GM18502 (cell line): ENCODE data around the gene ZCCHC24.
A peak's percentile ranks its signal among the peaks of the same experiment; 100 is the strongest.

Experiments used
- ATAC-seq: cut with Tn5 transposase; IDR thresholded peaks from one replicate; pipeline ENCODE4 v1.9.1; 2021; ENCODE audit warnings: mild to moderate bottlenecking; ENCODE audit not compliant: unreplicated experiment, poor library complexity

The ZCCHC24 gene

DNA sequence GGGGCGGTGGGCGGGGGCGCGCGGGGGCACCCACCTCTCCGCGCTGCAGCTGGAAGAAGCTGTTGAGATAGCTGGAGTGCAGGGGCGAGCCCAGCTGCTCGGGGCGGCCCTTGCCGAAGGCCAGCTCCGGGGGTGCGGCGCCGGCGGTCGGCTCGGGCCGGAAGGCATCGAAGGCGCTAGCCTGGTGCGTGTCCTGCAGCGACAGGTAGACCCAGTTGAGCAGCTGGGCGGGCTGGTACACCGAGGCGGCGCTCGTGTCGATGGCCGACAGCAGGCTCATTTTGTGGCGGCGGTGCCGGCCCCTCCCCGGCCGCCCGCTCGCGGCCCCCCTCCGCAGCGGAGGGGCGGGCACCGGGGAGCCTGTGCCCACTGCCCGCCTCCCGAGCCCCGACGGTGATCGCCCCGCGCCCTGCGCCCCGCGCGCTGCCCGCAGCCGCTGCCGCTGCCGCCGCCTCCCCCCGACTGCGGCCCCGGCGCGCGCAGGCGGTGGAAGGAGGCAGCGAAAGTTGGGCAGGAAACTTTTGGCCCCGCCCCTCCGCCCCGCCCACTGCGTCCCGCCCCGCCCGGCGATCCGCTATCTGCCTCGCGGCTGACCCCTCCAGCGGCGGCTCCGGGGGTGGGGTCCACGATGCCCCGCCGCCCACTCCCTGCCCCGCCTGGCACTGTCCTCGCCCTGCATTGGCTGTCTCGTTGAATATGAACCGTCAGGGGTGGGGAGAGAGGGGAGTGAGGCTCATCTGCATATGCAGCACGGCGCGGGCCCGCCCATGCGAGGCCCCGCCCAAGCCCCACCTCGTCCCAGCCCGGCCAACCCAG lies at the start of gene ZCCHC24:
ZCCHC24 (minus strand) TSS at position 464 of the 816 bp plus-strand sequence; CDS start at position 280, 184 bp downstream.
- ATAC-seq = peak; percentile 98

- ATAC-seq = no peak
Observed at GRCh38 chr10:79493806-79494205, 48.4 kb upstream of the ZCCHC24 start.

GRCh38 chr10:79492839-79493238 lies 47.4 kb upstream of the ZCCHC24 start:
- ATAC-seq = no peak

DNA sequence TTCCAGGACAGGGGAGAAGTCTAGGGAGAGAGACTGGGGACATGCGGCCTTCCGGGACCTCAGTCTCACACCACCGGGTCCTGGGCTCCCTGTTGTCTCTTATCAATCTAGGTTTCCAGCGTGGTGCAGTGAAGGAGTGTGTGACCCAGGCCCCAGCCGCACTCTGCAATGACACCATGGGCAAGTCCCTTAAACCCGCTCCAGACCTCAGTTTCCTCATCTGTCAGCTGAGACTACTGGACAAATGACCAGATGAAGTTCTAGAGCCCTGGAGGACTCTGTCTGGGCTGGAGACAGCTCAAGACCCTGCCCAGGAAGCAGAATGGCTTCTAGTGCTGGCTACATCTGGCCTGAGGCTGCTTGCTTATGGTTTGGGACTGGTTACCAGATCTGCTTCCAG lies 46.8 kb upstream of the ZCCHC24 start:
- ATAC-seq = no peak

DNA sequence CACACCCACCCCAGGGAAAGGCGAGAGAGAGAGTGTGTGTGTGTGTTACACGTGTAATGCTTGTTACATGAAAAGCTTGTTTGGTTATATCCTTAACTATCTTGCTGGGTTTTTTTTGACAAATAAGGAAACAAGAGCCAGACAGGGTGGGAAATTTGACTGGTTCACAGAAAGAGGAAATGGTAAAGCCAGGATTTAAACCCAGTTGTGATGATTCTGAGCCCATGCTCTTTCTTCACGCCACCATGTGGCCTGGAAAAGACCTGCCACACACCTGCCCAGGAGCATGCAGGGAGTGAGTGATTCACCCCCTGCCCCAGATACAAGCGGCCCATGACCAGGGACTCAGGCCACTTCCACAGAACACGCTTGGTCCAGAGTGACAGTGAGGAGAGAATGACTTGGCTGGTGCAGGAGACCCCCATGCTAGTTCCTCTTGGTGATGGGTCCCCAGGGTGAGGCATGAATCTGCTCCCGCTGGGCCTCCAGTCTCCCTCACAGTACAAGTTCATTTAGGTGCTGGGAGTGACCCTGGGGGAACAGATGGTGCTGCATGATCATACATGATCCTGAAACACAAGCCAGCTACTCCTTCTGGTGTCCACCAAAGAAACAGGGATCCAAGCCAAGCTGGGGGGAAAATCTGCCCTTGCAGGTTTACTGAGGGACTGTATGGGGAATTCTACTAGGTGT lies 45.9 kb upstream of the ZCCHC24 start:
- ATAC-seq = no peak

DNA sequence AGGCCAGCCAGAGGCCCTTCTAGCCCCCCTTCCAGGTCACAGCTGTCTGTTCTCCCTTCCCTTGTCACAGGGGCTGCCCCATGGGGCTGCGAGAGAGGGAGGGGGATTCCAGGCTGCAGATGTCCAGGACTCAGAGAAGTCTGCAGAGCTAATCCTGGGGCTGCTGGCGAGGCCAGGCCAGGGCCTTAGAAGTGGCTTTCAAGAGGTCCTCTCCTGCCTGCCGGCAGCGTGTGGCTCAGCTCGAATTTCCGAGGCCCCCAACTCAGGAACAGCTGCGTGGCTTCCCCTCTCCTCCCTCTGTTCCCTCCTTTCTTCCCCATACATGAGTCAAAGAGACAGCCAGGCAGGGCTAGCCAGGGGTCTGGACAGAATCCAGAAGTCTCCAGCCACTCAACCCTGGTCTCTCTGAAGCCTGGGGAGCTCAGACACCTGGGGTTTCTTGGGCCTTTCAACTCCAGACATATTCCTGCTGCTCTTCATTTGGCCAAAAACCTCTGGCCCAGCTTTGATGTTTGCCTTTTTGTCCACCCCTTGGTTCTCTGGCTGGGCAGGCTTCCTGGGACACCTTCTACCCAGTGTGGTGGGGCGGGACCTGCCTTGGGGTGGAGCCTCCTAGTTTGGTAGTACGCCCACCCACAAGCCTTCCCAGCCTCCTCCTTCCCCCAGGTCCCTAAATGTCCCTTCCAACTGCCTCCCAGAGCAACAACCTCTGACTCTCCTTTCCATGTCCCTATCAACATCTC lies 45.1 kb upstream of the ZCCHC24 start:
- ATAC-seq = no peak

- no peak for ATAC-seq
Observed at GRCh38 chr10:79488870-79489269, 43.4 kb upstream of the ZCCHC24 start.

DNA sequence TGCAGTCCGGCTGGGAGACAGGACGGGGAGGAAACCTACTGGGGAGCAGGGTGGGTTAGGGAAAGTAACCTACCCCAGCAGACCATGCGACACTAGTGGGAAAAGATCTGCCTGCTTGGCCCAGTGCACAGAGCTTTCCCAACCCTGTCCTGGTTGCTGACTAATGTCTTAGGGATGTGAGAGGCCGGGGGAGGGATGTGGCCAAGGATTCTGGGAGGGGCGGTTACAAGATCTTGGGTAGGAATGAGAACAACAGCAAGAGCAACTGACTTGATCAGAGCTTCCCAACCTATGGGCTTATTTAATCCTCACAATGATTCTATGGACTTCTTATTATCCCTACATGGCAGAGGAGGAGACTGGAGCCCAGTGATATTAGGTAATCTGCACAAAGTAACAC lies 42.9 kb upstream of the ZCCHC24 start:
- no peak for ATAC-seq

DNA sequence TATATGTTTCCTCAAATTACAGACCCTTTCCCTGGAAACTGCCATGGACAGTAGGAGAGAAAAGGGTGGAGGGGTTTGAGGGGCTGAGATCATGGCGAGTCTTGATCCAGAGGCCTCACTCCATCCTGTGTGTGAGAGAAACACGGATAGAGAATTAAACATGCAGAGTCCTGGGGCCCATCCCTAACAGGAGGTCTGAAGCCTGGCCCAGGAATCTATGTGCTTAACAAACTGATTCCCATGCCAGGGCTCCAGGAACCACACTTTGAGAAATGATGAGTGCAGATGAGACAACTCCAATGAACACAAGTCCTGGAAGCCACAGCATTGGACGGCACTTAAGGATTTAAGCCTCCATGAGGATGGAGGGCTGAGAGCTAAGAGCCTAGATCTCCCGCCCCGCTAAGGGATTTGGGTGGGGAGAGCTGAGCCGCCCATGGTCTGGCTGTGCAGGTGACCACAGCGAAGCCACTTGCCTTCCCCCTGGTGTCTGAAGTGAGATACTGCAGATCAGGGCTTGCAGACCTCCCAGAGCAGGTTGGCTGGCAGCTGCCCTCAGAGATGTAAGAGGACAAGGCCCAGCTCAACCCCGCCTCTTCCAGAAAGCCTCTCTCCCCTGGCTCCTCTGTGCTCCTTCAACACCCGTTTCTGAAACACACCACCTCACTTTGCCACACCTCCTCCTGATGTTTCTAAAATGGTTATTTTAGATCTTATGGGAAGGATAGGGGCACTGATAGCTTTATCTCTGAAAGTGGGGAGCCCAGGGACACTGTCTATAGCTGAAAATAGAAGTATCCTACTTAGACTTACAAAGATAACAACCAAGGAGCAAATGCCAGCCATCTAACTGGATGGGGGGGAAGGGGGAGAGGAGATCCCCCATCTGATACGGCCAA lies 42.1 kb upstream of the ZCCHC24 start:
- peak; percentile 82 for ATAC-seq

GRCh38 chr10:79484476-79484875 lies 39.1 kb upstream of the ZCCHC24 start:
- no peak for ATAC-seq

- ATAC-seq = no peak
Observed at GRCh38 chr10:79483948-79484347, 38.5 kb upstream of the ZCCHC24 start.

- no peak for ATAC-seq
Observed at GRCh38 chr10:79483299-79483698, 37.9 kb upstream of the ZCCHC24 start.

DNA sequence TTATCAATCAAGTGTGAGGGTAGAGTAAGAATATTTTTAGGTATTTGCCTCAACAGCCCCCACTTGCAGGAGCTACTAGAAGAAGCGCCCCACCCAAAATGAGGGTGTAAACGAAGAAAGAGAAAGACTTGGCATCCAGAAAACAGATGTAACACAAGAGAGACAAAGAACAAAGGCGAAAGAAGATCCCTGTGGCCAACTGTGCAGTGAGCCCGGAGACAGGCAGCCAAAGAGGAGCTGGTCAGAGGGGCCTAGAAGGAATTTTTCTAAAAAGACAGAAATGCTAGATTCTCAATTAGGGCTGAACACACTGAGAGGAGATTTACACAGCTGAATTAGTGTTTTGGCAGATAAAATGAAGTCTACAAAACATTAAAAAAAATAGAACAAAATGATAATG lies 37.3 kb upstream of the ZCCHC24 start:
- no peak for ATAC-seq

GRCh38 chr10:79482304-79482703 lies 36.9 kb upstream of the ZCCHC24 start:
- ATAC-seq = no peak

DNA sequence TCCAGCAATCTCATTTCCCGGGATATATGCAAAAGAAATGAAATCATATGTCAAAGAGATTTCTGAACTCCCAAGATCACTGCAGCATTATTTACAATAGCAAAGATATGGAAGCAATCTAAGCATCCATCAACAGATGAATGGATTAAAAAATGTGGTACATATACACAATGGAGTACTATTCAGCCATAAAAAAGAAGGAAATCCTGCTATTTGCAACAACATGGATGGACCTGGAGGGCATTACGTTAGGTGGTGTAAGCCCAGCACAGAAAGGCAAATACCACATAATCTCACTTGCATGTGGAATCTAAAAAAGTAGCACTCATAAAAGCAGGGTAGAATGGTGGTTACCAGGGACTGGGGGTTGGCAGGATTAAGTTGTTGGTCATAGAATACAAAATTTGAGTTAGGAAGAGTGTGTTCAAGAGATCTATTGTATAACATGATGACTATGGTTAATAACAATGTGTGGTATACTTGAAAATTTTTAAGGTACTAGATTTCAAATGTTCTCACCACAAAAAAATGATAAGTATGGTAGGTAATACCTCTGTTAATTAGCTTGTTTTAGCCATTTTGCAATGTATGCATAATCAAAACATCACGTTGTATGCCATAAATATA lies 34.0 kb upstream of the ZCCHC24 start:
- ATAC-seq = no peak

GRCh38 chr10:79477456-79477855 lies 32.0 kb upstream of the ZCCHC24 start:
- ATAC-seq = no peak

GRCh38 chr10:79476645-79477044 lies 31.2 kb upstream of the ZCCHC24 start:
- no peak for ATAC-seq

- ATAC-seq = no peak
Observed at GRCh38 chr10:79475877-79476276, 30.5 kb upstream of the ZCCHC24 start.

GRCh38 chr10:79475119-79475653 lies 29.8 kb upstream of the ZCCHC24 start:
- ATAC-seq = no peak
